ENCODE results near the gene CABLES1. TPM values are rescaled to one million over a fixed set of nuclear protein-coding genes. Genes with fewer than 3 reads are reported as not detected.
"Not testable (repeated sequence)": the region's sequence is repeated elsewhere in the genome, so short reads cannot be mapped to it uniquely, and the experiment has no call there.

Gene CABLES1
- total and polyA plus RNA-seq, 3 donors from 2014 or later = 6.2 to 15.8 (median 12.0) TPM

GRCh38 chr18:23268641-23269040 lies 133.4 kb downstream of the CABLES1 start:
- TF ChIP-seq POLR2A (IDR thresholded peaks at IDR 0.05) (no peak), CTCF (IDR thresholded peaks at IDR 0.05) (no peak)
- no peak for DNase-seq
- Histone ChIP-seq H3K4me3 (no peak overlapping the region), H3K27me3 (no peaks in the 10 kb centered on the region), H3K27ac (no peak overlapping the region), H3K36me3 (ENCODE audit: low read depth, missing control alignments) (no peaks in the 10 kb centered on the region), H3K4me1 (no peaks in the 10 kb centered on the region), H3K9me3 (no peaks in the 10 kb centered on the region)
- WGBS, 2 donors = 83 to 94% methylated on average over 8 of the region's 8 CpGs
- intact Hi-C loops (cut with DNase I; ENCODE audit: low total_unique reads) = no loop called here

DNA sequence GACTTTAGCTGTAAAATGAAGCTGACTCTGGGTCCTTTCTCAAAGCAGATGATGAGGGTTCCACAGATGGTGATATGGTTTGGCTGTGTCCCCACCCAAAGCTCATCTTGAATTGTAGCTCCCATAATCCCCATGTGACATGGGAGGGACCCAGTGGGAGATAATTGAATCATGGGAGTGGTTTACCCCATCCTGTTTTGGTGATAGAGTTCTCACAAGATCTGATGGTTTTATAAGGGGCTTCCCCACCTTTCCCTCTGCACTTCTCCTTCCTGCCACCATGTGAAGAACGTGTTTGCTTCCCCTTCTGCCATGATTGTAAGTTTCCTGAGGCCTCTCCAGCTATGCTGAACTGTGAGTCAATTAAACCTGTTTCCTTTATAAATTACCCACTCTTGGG lies 133.8 kb downstream of the CABLES1 start:
- DNase-seq; H3K27ac ChIP-seq; H3K36me3 ChIP-seq (ENCODE audit: low read depth, missing control alignments); H3K4me3 ChIP-seq; H3K27me3 ChIP-seq; H3K4me1 ChIP-seq; H3K9me3 ChIP-seq; intact Hi-C loops (cut with DNase I; ENCODE audit: low total_unique reads): not testable (repeated sequence)
- 50 to 96% methylated on average over 1 of the region's 1 CpG for WGBS, 2 donors

DNA sequence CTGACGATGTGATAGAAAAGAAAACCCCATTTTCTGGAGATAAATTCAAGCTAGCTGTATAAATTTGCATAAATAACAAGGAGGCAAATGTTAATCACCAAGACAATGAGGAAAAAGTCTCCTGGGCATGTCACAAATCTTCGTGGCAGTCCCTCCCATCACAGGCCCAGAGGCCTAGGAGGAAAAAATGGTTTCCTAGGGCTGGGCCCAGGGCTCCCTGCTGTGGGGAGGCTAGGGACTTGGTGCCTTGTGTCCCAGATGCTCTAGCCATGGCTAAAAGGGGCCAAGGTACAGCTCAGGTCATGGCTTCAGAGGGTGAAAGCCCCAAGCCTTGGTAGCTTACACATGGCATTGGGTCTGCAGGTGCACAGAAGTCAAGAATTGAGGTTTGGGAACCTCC lies 134.6 kb downstream of the CABLES1 start:
- Histone ChIP-seq H3K36me3 (ENCODE audit: low read depth, missing control alignments) (no peaks in the 10 kb centered on the region), H3K27ac (no peak overlapping the region), H3K27me3 (no peaks in the 10 kb centered on the region), H3K9me3 (no peaks in the 10 kb centered on the region), H3K4me1 (no peaks in the 10 kb centered on the region), H3K4me3 (no peak overlapping the region)
- intact Hi-C loops (cut with DNase I; ENCODE audit: low total_unique reads) = no loop called here
- TF ChIP-seq POLR2A (IDR thresholded peaks at IDR 0.05) = no peak
- no peak for TF ChIP-seq CTCF (IDR thresholded peaks at IDR 0.05)
- no peak for DNase-seq
- 75 to 95% methylated on average over 2 of the region's 2 CpGs for WGBS, 2 donors

- no peak overlapping the region for H3K4me3 ChIP-seq
- no peak overlapping the region for H3K27ac ChIP-seq
- H3K27me3 ChIP-seq = no peaks in the 10 kb centered on the region
- H3K4me1 ChIP-seq = no peaks in the 10 kb centered on the region
- intact Hi-C loops (cut with DNase I; ENCODE audit: low total_unique reads) = no loop called here
- H3K9me3 ChIP-seq = no peaks in the 10 kb centered on the region
- 89 to 90% methylated on average over 4 of the region's 4 CpGs for WGBS, 2 donors
- DNase-seq = no peak
- no peaks in the 10 kb centered on the region for H3K36me3 ChIP-seq (ENCODE audit: low read depth, missing control alignments)
- TF ChIP-seq POLR2A (IDR thresholded peaks at IDR 0.05) = no peak
- TF ChIP-seq CTCF (IDR thresholded peaks at IDR 0.05) = no peak
These were observed 135.8 kb downstream of the CABLES1 start for GRCh38 chr18:23270986-23271680.

DNA sequence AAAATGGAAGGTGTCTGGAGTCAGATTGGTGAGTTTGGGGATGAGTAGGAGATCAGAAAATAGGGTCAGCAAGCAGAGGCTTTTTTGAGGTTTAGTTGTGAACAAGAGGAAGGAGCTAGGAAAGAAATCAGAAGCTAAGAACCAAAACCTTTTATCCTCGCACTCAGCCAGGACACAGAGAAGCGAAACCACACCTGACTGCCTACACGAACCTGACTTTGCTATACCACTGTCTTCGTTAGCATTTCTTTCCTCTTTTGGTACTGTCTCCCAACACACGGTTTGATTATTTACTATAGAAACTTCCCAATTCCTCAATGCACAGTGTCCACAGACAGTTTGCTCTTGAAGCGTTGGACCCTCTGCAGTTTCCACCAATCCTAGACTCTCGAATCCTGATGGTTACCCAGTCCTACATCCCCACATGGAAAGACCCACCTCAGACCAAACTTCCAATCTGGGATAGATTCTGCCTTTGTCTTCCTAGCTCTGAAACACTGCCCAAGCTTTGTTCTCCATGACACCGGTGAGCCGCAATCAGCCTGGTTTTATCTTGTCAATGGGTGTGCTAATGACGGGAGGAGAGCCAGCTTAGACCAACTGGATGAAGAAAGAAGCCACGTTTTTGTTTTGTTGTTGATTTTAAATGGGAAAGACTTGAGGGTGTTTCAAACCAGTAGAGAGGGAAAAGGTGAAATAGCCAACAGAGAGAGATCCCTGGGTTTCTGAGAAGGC lies 137.4 kb downstream of the CABLES1 start:
- TF ChIP-seq CTCF (IDR thresholded peaks at IDR 0.05) = no peak
- no peak for TF ChIP-seq POLR2A (IDR thresholded peaks at IDR 0.05)
- DNase-seq = no peak
- H3K9me3 ChIP-seq = no peaks in the 10 kb centered on the region
- WGBS, 2 donors = 88 to 90% methylated on average over 11 of the region's 11 CpGs
- no peaks in the 10 kb centered on the region for H3K27me3 ChIP-seq
- intact Hi-C loops (cut with DNase I; ENCODE audit: low total_unique reads) = no loop called here
- H3K36me3 ChIP-seq (ENCODE audit: low read depth, missing control alignments) = no peaks in the 10 kb centered on the region
- H3K4me1 ChIP-seq = no peaks in the 10 kb centered on the region
- no peak overlapping the region for H3K27ac ChIP-seq
- no peak overlapping the region for H3K4me3 ChIP-seq

All from testis (tissue), 3 donors.